Heart left ventricle (tissue), 16 donors: ENCODE data around the gene CACNA1C. TPM values are rescaled to one million over a fixed set of nuclear protein-coding genes. Genes with fewer than 3 reads are reported as not detected.

ENCODE experiments used
- ATAC-seq, 4 donors: fragments of 200-7000 bp; cut with Tn5 transposase; one replicate each; pipeline ENCODE4 v1.9.1; 2020 to 2022; ENCODE audit warnings: moderate library complexity in 4 of 4, mild to moderate bottlenecking in 3 of 4, moderate number of reproducible peaks in 1 of 4
- DNase-seq, 5 donors: peaks; one replicate each; pipeline ENCODE4 v3.0.0-alpha.2; 2020
- H3K27ac ChIP-seq, 12 donors: fragments of 200-600 bp; sonication (generic) in 4 of 12; one replicate each; pipeline versions ENCODE4 v1.5.0 to v1.8.0; 2016 to 2022; ENCODE audit warnings: mild to moderate bottlenecking in 2 of 12
- H3K27me3 ChIP-seq, 9 donors: fragments of 200-600 bp; sonication (generic) in 2 of 9; one replicate each; pipeline versions ENCODE4 v1.5.1 to v1.8.0; 2016 to 2022; ENCODE audit warnings: mild to moderate bottlenecking in 3 of 9
- H3K36me3 ChIP-seq, 9 donors: fragments of 200-600 bp; sonication (generic) in 2 of 9; one replicate each; pipeline versions ENCODE4 v1.5.0 to v1.8.0; 2018 to 2022; ENCODE audit warnings: mild to moderate bottlenecking in 2 of 9
- H3K4me1 ChIP-seq, 12 donors: fragments of 200-600 bp; sonication (generic) in 4 of 12; one replicate each; pipeline versions ENCODE4 v1.5.0 to v1.8.0; 2016 to 2022; ENCODE audit warnings: mild to moderate bottlenecking in 3 of 12
- H3K4me3 ChIP-seq, 12 donors: fragments of 200-600 bp; sonication (generic) in 4 of 12; one replicate each; pipeline versions ENCODE4 v1.5.0 to v1.8.0; 2017 to 2022; ENCODE audit warnings: mild to moderate bottlenecking in 9 of 12, moderate library complexity in 4 of 12
- H3K9me3 ChIP-seq, 12 donors: fragments of 200-600 bp; sonication (generic) in 4 of 12; one replicate each; pipeline versions ENCODE4 v1.5.0 to v1.8.0; 2016 to 2022; ENCODE audit warnings: mild to moderate bottlenecking in 1 of 12
- CTCF ChIP-seq, 12 donors: fragments of 200-600 bp; sonication (generic) in 4 of 12; IDR thresholded peaks; one replicate each; pipeline versions ENCODE4 v1.5.0 to v1.8.0; 2018 to 2022; ENCODE audit warnings: antibody characterized with exemption in 12 of 12, mild to moderate bottlenecking in 5 of 12
- POLR2A ChIP-seq, 2 donors: fragments of 450-650 bp; IDR thresholded peaks; one replicate each; pipeline ENCODE4 v1.6.1; 2017; ENCODE audit warnings: antibody characterized with exemption in 2 of 2, mild to moderate bottlenecking in 2 of 2, moderate library complexity in 2 of 2
- WGBS, 4 donors: extraction: QIAGEN DNeasy Blood & Tissue Kit in 2 of 4; methylation state at CpG; one replicate each; pipeline versions ENCODE4 v1.1.5 to v1.1.7; 2013 to 2018; 5-methylcytosine and 5-hydroxymethylcytosine counted together
- intact Hi-C, 10 donors: fragments of 100-400 bp; cut with DNase I; formaldehyde crosslinking; loops; one replicate each; pipeline versions ENCODE4 v1.11.1 to v1.14.2; 2022
- polyA plus RNA-seq, 2 donors: library from polyadenylated mRNA; stranded (reverse); fragments of 200-250 nt; gene quantifications; one replicate each; pipeline ENCODE4 v1.2.3, GENCODE V29; 2013
- total RNA-seq, 9 donors: library from RNA; depleted of rRNA in 2 of 9; stranded (reverse); fragments of >200 nt in 2 of 9; fragmentation: NEBNext Ultra II Directional in 3 of 9; extraction: Animal tissue kit (Norgen Biotek cat#: 25700) in 3 of 9; gene quantifications; one replicate each; pipeline versions ENCODE4 v1.1.0 to v1.2.4, GENCODE V29; 2016 to 2023
- donor health status: ischemic (EF 13 %, LVEDD 7.1; RV severe dilation, severe dysfunction).
- donor health status: healthy with polysubstance abuse.
- donor health status: DM: no; HTN: yes; CAD: no.
- donor health status: DM: no; HTN: no; CAD: no.
- donor health status: ischemic (EF 25% LVEDD 6.9; RV normal size, moderate dysfunction).
- donor health status: ischemic (EF 25% LVEDD 5.7; RV mildly dilated, moderate dysfunction).
- donor health status: healthy.
- donor health status: DM: yes; HTN: yes; CAD: no.
- donor health status: ischemic (EF 35%, LVEDD 5.7; RV mildly dilated, moderate dysfunction).
- donor health status: nonischemic (EF 11% LVEDD 7.7; RV severe dilation, severe dysfunction).
- donor health status: DM: yes; HTN: yes; CAD: no.
- donor health status: PGD.
- donor health status: ischemic (EF 29% LVEDD 5.4; RV normal size, mild dysfunction).
- donor health status: nonischemic (EF 23%, LVEDD 6.1; RV moderate dilation, normal function).

Gene CACNA1C
- total and polyA plus RNA-seq, 11 donors, result 41.9 to 196 (median 164) TPM

GRCh38 chr12:2360630-2361170 is 307.9 kb downstream of the CACNA1C start:
- Histone ChIP-seq H3K4me3 (no peak overlapping the region), H3K4me1 (peaks cover 0 to 71% (median 32%) of the 10 kb centered on the region in 12 donors), H3K9me3 (no peaks in the 10 kb centered on the region), H3K36me3 (no peaks in the 10 kb centered on the region), H3K27me3 (no peaks in the 10 kb centered on the region), H3K27ac (peak overlapping the region in 1 of 12 donors; percentile 44)
- ATAC-seq (no peak), DNase-seq (peak in 1 of 5 donors; percentile 6)
- TF ChIP-seq CTCF (IDR thresholded peaks at IDR 0.05) (peak in 9 of 12 donors; percentile 8 to 45 (median 29)), POLR2A (IDR thresholded peaks at IDR 0.05) (no peak)
- intact Hi-C loops, result no loop called here
- WGBS, 4 donors, result 87 to 91% (median 88%) methylated on average over 11 of the region's 11 CpGs

- peak in 1 of 5 donors; percentile 10 for DNase-seq
- WGBS, 4 donors, result 80 to 86% (median 83%) methylated on average over 11 of the region's 11 CpGs
- Histone ChIP-seq H3K27ac (peak overlapping the region in 3 of 12 donors; percentile 11 to 49 (median 34)), H3K9me3 (no peaks in the 10 kb centered on the region), H3K4me1 (peaks cover 0 to 41% (median 20%) of the 10 kb centered on the region in 12 donors), H3K36me3 (no peaks in the 10 kb centered on the region), H3K27me3 (no peaks in the 10 kb centered on the region), H3K4me3 (no peak overlapping the region)
- intact Hi-C loops, result no loop called here
- no peak for TF ChIP-seq POLR2A (IDR thresholded peaks at IDR 0.05)
- TF ChIP-seq CTCF (IDR thresholded peaks at IDR 0.05), result no peak
- no peak for ATAC-seq
Measured at GRCh38 chr12:2363836-2364609, 311.2 kb downstream of the CACNA1C start.

GRCh38 chr12:2364631-2365051 is 311.9 kb downstream of the CACNA1C start:
- Histone ChIP-seq H3K36me3 (no peaks in the 10 kb centered on the region), H3K27me3 (no peaks in the 10 kb centered on the region), H3K9me3 (no peaks in the 10 kb centered on the region), H3K27ac (peak overlapping the region in 1 of 12 donors; percentile 34), H3K4me3 (no peak overlapping the region), H3K4me1 (peaks cover 0 to 34% (median 14%) of the 10 kb centered on the region in 12 donors)
- ATAC-seq (no peak), DNase-seq (no peak)
- TF ChIP-seq CTCF (IDR thresholded peaks at IDR 0.05) (peak in 1 of 12 donors; percentile 8), POLR2A (IDR thresholded peaks at IDR 0.05) (no peak)
- WGBS, 4 donors, result 81 to 90% (median 88%) methylated on average over 9 of the region's 9 CpGs
- intact Hi-C loops, result no loop called here

DNA sequence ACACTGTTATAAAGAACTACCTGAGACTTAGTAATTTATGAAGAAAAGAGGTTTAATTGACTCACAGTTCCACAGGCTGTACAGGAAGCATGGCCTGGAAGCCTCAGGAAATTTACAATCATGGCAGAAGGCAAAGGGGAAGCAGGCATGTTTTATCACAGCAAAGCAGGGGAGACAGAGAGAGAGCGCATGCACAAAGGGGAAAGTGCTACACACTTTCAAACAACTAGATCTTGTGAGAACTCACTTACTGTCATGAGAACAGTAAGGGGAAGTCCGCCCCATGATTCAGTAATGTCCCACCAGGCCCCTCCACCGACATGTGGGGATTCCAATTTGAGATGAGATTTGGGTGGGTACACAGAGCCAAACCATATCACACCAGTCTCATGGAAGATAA is 313.9 kb downstream of the CACNA1C start:
- intact Hi-C loops, result no loop called here
- WGBS, 4 donors, result 76 to 91% (median 79%) methylated on average over 3 of the region's 3 CpGs
- Histone ChIP-seq H3K4me1 (peaks cover 0 to 26% (median 8%) of the 10 kb centered on the region in 12 donors), H3K27me3 (no peaks in the 10 kb centered on the region), H3K4me3 (no peak overlapping the region), H3K9me3 (no peaks in the 10 kb centered on the region), H3K27ac (no peak overlapping the region), H3K36me3 (no peaks in the 10 kb centered on the region)
- ATAC-seq (no peak), DNase-seq (no peak)
- TF ChIP-seq POLR2A (IDR thresholded peaks at IDR 0.05) (no peak), CTCF (IDR thresholded peaks at IDR 0.05) (no peak)
